ENCODE measurements around the gene MAB21L1. TPM values are rescaled to one million over a fixed set of nuclear protein-coding genes. Genes with fewer than 3 reads are reported as not detected.

The MAB21L1 gene
- total RNA-seq, 1 experiment from 2014 or later, result not detected

GRCh38 chr13:35460061-35460460 lies 16.4 kb downstream of the MAB21L1 start:
- Histone ChIP-seq H2AFZ (ENCODE audit: low read length) (no peak overlapping the region), H3K79me1 (ENCODE audit: insufficient read depth, low read depth, low read length, poor library complexity, severe bottlenecking) (no peaks in the 10 kb centered on the region), H4K8ac (replicated peaks; ENCODE audit: insufficient read length, low read depth, low read length) (no peak overlapping the region), H3K4me2 (ENCODE audit: insufficient read depth, insufficient read length, low read length) (no peak overlapping the region), H4K20me1 (ENCODE audit: control insufficient read depth, insufficient read depth, insufficient read length) (no peaks in the 10 kb centered on the region), H3K56ac (ENCODE audit: insufficient read length, low read depth, low read length) (no peak overlapping the region), H3K23me2 (ENCODE audit: insufficient read length, low read depth, low read length, poor library complexity, severe bottlenecking) (no peaks in the 10 kb centered on the region), H3K9me3 (ENCODE audit: control insufficient read depth, low read depth, low read length) (no peaks in the 10 kb centered on the region), H3K18ac (ENCODE audit: insufficient read length, low read depth, low read length) (no peak overlapping the region), H3K27me3 (ENCODE audit: insufficient read depth, low read length) (no peaks in the 10 kb centered on the region), H3T11ph (ENCODE audit: low read length) (no peak overlapping the region), H3K4ac (ENCODE audit: low read depth, low read length) (no peak overlapping the region), H3K14ac (ENCODE audit: insufficient read depth, low read length) (no peak overlapping the region), H4K5ac (ENCODE audit: insufficient read length, low read depth, low read length) (no peak overlapping the region), H4K91ac (ENCODE audit: insufficient read length, low read depth, low read length) (no peak overlapping the region), H2BK120ac (ENCODE audit: low read depth, low read length, poor library complexity, severe bottlenecking) (no peak overlapping the region), H3K4me1 (ENCODE audit: insufficient read depth, low read length) (no peaks in the 10 kb centered on the region), H2AK5ac (ENCODE audit: insufficient read length, low read length) (no peak overlapping the region), H2BK12ac (ENCODE audit: insufficient read length, low read depth, low read length) (no peak overlapping the region), H3K9ac (ENCODE audit: extremely low read depth, insufficient read length, low read length) (no peak overlapping the region), H2BK20ac (ENCODE audit: low read depth, low read length, poor library complexity, severe bottlenecking) (no peak overlapping the region), H3K23ac (ENCODE audit: insufficient read length, low read depth, low read length) (no peak overlapping the region), H3K27ac (ENCODE audit: insufficient read length, low read depth, low read length) (no peak overlapping the region), H2BK15ac (ENCODE audit: low read depth, low read length) (no peak overlapping the region), H3K79me2 (ENCODE audit: insufficient read depth, low read length) (no peaks in the 10 kb centered on the region), H2BK5ac (ENCODE audit: insufficient read length, low read length) (no peak overlapping the region)
- H3K4me1 Mint-ChIP-seq, result no peaks in the 10 kb centered on the region
- no CpG with 5 or more reads among the region's 2 CpGs for WGBS (ENCODE audit: extremely low coverage, insufficient read length, low lambda C conversion rate)
- H3K27ac Mint-ChIP-seq, result no peak overlapping the region
- no peak for TF ChIP-seq CTCF (conservative IDR thresholded peaks at IDR 0.05)
- no peak overlapping the region for H3K4me3 Mint-ChIP-seq
- no peaks in the 10 kb centered on the region for H3K36me3 Mint-ChIP-seq (ENCODE audit: insufficient read depth in 1 of 3, low read depth in 3 of 3)
- H3K27me3 Mint-ChIP-seq (ENCODE audit: low read depth), result no peaks in the 10 kb centered on the region
- no peaks in the 10 kb centered on the region for H3K9me3 Mint-ChIP-seq
- no peak for DNase-seq

All from H9 (cell line).